ENCODE data around the gene ST3GAL3.

Gene ST3GAL3

GRCh38 chr1:43854473-43854872 lies 147.1 kb downstream of the ST3GAL3 start:
- no peak for DNase-seq

GRCh38 chr1:43856188-43856587 lies 148.9 kb downstream of the ST3GAL3 start:
- no peak for DNase-seq

- no peak for DNase-seq
Measured at GRCh38 chr1:43857163-43857562, 149.8 kb downstream of the ST3GAL3 start.

GRCh38 chr1:43858324-43858723 lies 151.0 kb downstream of the ST3GAL3 start:
- no peak for DNase-seq

- no peak for DNase-seq
Measured at GRCh38 chr1:43861337-43861736, 154.0 kb downstream of the ST3GAL3 start.

- DNase-seq, result no peak
Measured at GRCh38 chr1:43861988-43862735, 154.8 kb downstream of the ST3GAL3 start.

GRCh38 chr1:43864111-43865045 lies 157.0 kb downstream of the ST3GAL3 start:
- no peak for DNase-seq

GRCh38 chr1:43866201-43866600 lies 158.9 kb downstream of the ST3GAL3 start:
- no peak for DNase-seq

GRCh38 chr1:43867976-43868740 lies 160.8 kb downstream of the ST3GAL3 start:
- no peak for DNase-seq

GRCh38 chr1:43868741-43869067 lies 161.4 kb downstream of the ST3GAL3 start:
- no peak for DNase-seq

GRCh38 chr1:43870306-43870705 lies 163.0 kb downstream of the ST3GAL3 start:
- no peak for DNase-seq

- no peak for DNase-seq
Measured at GRCh38 chr1:43871181-43871910, 164.0 kb downstream of the ST3GAL3 start.

GRCh38 chr1:43872280-43872679 lies 164.9 kb downstream of the ST3GAL3 start:
- DNase-seq, result no peak

- DNase-seq, result no peak
Measured at GRCh38 chr1:43873851-43874250, 166.5 kb downstream of the ST3GAL3 start.

GRCh38 chr1:43874716-43875115 lies 167.4 kb downstream of the ST3GAL3 start:
- no peak for DNase-seq

- DNase-seq, result no peak
Measured at GRCh38 chr1:43875331-43875730, 168.0 kb downstream of the ST3GAL3 start.

GRCh38 chr1:43877101-43877500 lies 169.8 kb downstream of the ST3GAL3 start:
- no peak for DNase-seq

GRCh38 chr1:43878440-43878839 lies 171.1 kb downstream of the ST3GAL3 start:
- no peak for DNase-seq

GRCh38 chr1:43878854-43879253 lies 171.5 kb downstream of the ST3GAL3 start:
- DNase-seq, result no peak

GRCh38 chr1:43879414-43879813 lies 172.1 kb downstream of the ST3GAL3 start:
- DNase-seq, result no peak

- DNase-seq, result no peak
Measured at GRCh38 chr1:43879996-43880395, 172.7 kb downstream of the ST3GAL3 start.

GRCh38 chr1:43880604-43881003 lies 173.3 kb downstream of the ST3GAL3 start:
- no peak for DNase-seq

GRCh38 chr1:43881415-43881814 lies 174.1 kb downstream of the ST3GAL3 start:
- DNase-seq, result no peak

All from stimulated activated CD4-positive, alpha-beta T cell treated with anti-CD3 and anti-CD28 coated beads, Interleukin-4, amount 100 ng/mL, for 4 hours (primary cell).